Measurements from ENCODE around the gene WWC2. TPM values are rescaled to one million over a fixed set of nuclear protein-coding genes. Genes with fewer than 3 reads are reported as not detected.

Gene WWC2
- total RNA-seq, 1 donor from 2014 or later: 48.0 TPM

- Mint-ChIP-seq H3K36me3 (ENCODE audit: low read depth) (peaks cover 19% of the 10 kb centered on the region), H3K27ac (ENCODE audit: unreplicated experiment) (no peak overlapping the region), H3K9me3 (ENCODE audit: low read depth) (no peaks in the 10 kb centered on the region), H3K4me3 (ENCODE audit: unreplicated experiment) (no peak overlapping the region), H3K27me3 (ENCODE audit: low read depth) (no peaks in the 10 kb centered on the region), H3K4me1 (ENCODE audit: low read depth) (peaks cover 20% of the 10 kb centered on the region)
- TF ChIP-seq CTCF (IDR thresholded peaks at IDR 0.05): no peak
- no peak for DNase-seq (ENCODE audit: low spot score)
These were observed 196.7 kb downstream of the WWC2 start for GRCh38 chr4:183295711-183296110.

DNA sequence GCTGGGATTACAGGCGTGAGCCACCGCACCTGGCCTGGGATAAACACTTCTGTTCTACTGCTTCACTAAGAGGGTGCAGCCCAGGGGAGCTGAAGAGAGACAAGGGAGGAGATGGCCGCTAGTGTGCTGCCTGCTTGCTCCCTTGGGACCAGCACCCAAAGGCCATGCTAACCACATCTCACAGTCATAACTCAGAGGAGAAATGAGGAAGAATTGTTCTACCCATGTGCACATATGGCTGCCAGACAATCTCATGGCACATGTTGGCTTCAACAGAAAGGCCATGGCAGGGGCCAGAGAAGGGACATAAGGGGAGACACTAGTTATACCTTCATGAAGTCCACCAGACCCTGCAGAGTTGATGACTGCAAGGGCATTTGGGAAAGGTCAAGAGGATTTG lies 198.6 kb downstream of the WWC2 start:
- H3K27ac Mint-ChIP-seq (ENCODE audit: unreplicated experiment): no peak overlapping the region
- DNase-seq (ENCODE audit: low spot score): no peak
- peaks cover 12% of the 10 kb centered on the region for H3K36me3 Mint-ChIP-seq (ENCODE audit: low read depth)

DNA sequence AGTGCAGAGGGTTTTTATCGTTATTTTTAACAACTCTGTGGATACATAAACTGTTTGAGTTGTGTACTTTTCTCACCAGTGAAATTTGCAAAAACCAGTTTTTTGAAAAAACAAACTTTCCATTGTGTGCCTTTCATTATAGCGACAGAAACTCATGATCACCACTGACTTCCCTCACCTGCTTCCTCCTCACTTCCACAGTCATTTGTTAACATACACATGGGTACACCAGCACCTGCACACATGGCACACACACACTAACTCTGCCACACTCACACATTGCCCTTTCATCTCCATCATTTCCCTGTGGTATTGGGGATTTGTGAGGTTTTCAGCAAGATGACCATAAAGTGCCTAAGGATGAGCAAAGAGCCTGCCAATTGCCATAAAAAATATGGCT lies 200.4 kb downstream of the WWC2 start:
- H3K27me3 Mint-ChIP-seq (ENCODE audit: low read depth): no peaks in the 10 kb centered on the region
- no peak for TF ChIP-seq CTCF (IDR thresholded peaks at IDR 0.05)
- DNase-seq (ENCODE audit: low spot score): no peak
- H3K9me3 Mint-ChIP-seq (ENCODE audit: low read depth): no peaks in the 10 kb centered on the region
- peaks cover 16% of the 10 kb centered on the region for H3K36me3 Mint-ChIP-seq (ENCODE audit: low read depth)
- H3K4me1 Mint-ChIP-seq (ENCODE audit: low read depth): peaks cover 16% of the 10 kb centered on the region
- no peak overlapping the region for H3K27ac Mint-ChIP-seq (ENCODE audit: unreplicated experiment)
- H3K4me3 Mint-ChIP-seq (ENCODE audit: unreplicated experiment): no peak overlapping the region

More for the DNA sequence above, 198.6 kb downstream of the WWC2 start:
- no peak for TF ChIP-seq CTCF (IDR thresholded peaks at IDR 0.05)
- Mint-ChIP-seq H3K27me3 (ENCODE audit: low read depth) (no peaks in the 10 kb centered on the region), H3K4me1 (ENCODE audit: low read depth) (peaks cover 20% of the 10 kb centered on the region), H3K4me3 (ENCODE audit: unreplicated experiment) (no peak overlapping the region), H3K9me3 (ENCODE audit: low read depth) (no peaks in the 10 kb centered on the region)

- H3K27ac Mint-ChIP-seq (ENCODE audit: unreplicated experiment): no peak overlapping the region
- DNase-seq (ENCODE audit: low spot score): no peak
- no peaks in the 10 kb centered on the region for H3K9me3 Mint-ChIP-seq (ENCODE audit: low read depth)
- H3K4me1 Mint-ChIP-seq (ENCODE audit: low read depth): peaks cover 10% of the 10 kb centered on the region
- peaks cover 21% of the 10 kb centered on the region for H3K36me3 Mint-ChIP-seq (ENCODE audit: low read depth)
- H3K27me3 Mint-ChIP-seq (ENCODE audit: low read depth): no peaks in the 10 kb centered on the region
- H3K4me3 Mint-ChIP-seq (ENCODE audit: unreplicated experiment): no peak overlapping the region
- TF ChIP-seq CTCF (IDR thresholded peaks at IDR 0.05): no peak
These were observed 201.0 kb downstream of the WWC2 start for GRCh38 chr4:183300070-183300469.

- DNase-seq (ENCODE audit: low spot score): no peak
- H3K4me3 Mint-ChIP-seq (ENCODE audit: unreplicated experiment): no peak overlapping the region
- no peak overlapping the region for H3K27ac Mint-ChIP-seq (ENCODE audit: unreplicated experiment)
- H3K27me3 Mint-ChIP-seq (ENCODE audit: low read depth): no peaks in the 10 kb centered on the region
- H3K4me1 Mint-ChIP-seq (ENCODE audit: low read depth): peaks cover 4% of the 10 kb centered on the region
- H3K9me3 Mint-ChIP-seq (ENCODE audit: low read depth): no peaks in the 10 kb centered on the region
- TF ChIP-seq CTCF (IDR thresholded peaks at IDR 0.05): no peak
- H3K36me3 Mint-ChIP-seq (ENCODE audit: low read depth): peaks cover 22% of the 10 kb centered on the region
These were observed 201.6 kb downstream of the WWC2 start for GRCh38 chr4:183300655-183301054.
